Testis (tissue), 2 donors: ENCODE data around the gene WDR82.

Experiments
- POLR2A ChIP-seq: fragments of 450-650 bp; IDR thresholded peaks from one replicate; pipeline ENCODE4 v1.6.1; 2017; ENCODE audit warnings: antibody characterized with exemption, mild to moderate bottlenecking, moderate library complexity
- TF ChIP-seq, protein P1 (sequence below), 3 experiments: fragments of 450-650 bp in 2 of 3; fragments of 200-600 bp in 1 of 3; sonication (generic) in 1 of 3; IDR thresholded peaks; one replicate each; pipeline ENCODE4 v1.5.1; 2016 to 2019; ENCODE audit warnings: antibody characterized with exemption in 3 of 3, mild to moderate bottlenecking in 2 of 3, moderate library complexity in 1 of 3

DNA sequence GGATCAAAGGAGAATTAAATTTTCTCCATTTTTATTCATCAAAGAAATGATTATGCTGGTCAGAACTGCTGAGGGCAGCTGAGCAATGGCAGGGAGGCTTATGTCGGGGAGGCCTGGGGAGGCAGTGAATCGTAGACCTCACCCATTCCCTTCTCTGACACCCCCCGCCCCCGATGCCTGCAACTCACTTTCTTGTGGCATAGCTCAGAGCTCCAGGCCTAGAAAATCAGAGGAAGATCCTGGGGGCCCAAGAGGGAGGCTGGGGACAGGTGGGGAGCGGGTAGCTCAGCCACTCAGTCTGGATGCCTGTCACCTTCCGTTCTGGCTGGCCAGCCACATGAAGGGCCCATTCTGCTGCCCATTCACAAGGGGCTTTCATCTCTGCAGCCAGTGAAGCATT lies 36.6 kb upstream of the WDR82 start:
- TF ChIP-seq, protein P1, sequence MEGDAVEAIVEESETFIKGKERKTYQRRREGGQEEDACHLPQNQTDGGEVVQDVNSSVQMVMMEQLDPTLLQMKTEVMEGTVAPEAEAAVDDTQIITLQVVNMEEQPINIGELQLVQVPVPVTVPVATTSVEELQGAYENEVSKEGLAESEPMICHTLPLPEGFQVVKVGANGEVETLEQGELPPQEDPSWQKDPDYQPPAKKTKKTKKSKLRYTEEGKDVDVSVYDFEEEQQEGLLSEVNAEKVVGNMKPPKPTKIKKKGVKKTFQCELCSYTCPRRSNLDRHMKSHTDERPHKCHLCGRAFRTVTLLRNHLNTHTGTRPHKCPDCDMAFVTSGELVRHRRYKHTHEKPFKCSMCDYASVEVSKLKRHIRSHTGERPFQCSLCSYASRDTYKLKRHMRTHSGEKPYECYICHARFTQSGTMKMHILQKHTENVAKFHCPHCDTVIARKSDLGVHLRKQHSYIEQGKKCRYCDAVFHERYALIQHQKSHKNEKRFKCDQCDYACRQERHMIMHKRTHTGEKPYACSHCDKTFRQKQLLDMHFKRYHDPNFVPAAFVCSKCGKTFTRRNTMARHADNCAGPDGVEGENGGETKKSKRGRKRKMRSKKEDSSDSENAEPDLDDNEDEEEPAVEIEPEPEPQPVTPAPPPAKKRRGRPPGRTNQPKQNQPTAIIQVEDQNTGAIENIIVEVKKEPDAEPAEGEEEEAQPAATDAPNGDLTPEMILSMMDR (IDR thresholded peaks at IDR 0.05), result no peak
- no peak for TF ChIP-seq POLR2A
